GM19035 (cell line): Measurements from ENCODE around the gene ASAP2.
"Not testable (repeated sequence)": the region's sequence is repeated elsewhere in the genome, so short reads cannot be mapped to it uniquely, and the experiment has no call there.

ENCODE experiments used
- ATAC-seq: cut with Tn5 transposase; IDR thresholded peaks from one replicate; pipeline ENCODE4 v1.9.1; 2021; ENCODE audit not compliant: unreplicated experiment

The ASAP2 gene

DNA sequence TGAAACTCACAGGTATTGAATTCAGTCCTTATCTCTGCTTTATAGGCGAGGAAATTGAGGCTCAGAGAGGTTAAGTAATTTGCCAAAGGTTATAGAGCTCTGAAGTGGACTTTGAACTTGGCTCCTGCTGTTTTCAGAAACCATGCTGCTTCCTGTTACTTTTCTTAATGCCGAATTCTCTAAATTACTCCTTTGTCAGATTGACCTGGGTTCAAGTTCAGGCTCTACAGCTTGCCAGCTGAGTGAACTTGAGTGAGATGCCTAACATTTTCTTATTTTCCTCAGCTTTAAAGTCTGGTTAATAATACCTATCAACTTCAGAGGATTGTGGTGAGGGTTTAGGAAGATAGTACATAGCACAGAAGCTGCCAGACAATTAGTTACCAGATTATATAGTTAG lies 3.4 kb downstream of the ASAP2 start:
- ATAC-seq = no peak

DNA sequence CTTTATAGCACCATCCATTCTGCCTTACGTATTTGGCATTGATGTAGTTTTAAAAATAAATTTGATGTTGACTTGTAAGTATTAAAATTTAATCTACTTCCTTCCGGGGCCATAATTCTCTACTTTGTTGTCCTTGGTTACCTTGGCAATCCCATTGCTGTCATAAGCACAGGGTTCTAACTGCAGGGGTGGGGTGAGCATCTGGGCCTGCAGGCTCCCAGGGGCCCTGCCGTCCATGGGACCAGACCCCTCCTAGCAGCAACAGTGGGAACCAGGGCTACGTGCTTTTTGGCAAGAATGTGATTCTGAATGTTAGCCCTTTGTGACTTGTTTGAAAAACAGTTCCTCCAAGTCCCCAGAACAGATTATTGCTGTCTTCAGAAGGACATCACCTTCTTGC lies 4.9 kb downstream of the ASAP2 start:
- ATAC-seq = no peak

DNA sequence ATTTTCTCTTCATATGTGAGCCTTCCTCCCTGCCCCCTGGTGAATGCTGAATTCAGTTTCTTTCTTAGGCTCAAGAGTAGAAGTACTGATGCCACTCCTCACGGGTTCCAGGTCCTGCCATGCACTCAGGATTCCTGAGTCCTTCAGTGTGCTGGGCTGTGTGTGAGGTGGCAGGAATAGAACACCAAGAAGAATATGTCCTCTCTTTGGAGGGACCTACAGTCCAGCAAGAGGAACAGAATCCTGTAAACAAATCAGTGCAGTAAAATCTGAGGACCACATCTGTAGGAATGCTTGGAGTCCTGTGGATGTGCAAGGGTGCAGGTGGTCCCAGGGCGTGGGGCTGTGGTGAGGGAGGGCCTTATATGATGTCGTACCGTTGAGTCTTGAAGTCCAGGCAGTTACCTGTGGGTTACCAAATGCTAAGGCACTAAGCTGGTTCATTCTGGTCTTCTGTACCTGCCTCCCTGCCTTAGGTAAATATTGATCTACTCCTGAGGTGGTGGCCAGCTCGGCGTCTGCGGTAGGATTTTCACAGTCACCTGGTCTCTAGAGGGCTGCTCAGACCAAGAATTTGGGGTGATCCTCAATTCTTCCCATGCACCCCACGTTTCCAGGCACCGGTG lies 5.5 kb downstream of the ASAP2 start:
- ATAC-seq = no peak

DNA sequence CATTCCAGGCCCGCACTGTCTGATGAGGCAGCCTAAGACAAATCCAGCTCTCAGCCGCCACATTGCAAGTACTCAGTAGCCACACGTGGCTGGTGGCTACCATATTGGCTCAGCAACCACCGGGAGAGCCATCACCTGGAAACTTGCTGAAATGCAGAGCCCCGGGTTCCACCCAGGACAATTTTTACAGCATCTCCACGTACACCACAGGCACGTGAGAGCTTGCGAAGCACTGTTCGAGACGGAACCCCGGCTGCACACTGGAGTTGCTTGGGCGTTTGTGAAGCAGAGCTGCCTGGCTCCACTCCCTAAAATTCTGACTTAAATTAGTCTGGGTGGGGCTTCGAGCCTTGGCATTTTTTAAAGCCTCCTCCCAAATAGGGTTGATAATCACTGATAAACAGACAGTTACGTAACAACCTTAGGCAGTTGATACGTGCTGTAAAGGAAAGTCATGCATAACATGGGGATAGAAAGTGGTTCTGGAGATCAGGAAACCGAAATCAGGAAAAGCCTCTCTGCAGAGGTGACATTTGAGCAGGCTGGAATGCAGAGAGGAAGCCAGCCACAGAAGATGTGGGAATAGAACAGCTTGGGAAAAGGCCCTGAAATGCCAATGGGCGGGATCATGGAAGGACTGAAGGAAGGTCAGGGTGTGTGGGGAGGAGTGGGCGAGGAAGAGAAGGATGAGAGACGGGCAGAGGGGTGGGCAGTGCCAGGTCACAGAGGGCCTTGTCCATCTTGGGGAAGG lies 6.2 kb downstream of the ASAP2 start:
- no peak for ATAC-seq

DNA sequence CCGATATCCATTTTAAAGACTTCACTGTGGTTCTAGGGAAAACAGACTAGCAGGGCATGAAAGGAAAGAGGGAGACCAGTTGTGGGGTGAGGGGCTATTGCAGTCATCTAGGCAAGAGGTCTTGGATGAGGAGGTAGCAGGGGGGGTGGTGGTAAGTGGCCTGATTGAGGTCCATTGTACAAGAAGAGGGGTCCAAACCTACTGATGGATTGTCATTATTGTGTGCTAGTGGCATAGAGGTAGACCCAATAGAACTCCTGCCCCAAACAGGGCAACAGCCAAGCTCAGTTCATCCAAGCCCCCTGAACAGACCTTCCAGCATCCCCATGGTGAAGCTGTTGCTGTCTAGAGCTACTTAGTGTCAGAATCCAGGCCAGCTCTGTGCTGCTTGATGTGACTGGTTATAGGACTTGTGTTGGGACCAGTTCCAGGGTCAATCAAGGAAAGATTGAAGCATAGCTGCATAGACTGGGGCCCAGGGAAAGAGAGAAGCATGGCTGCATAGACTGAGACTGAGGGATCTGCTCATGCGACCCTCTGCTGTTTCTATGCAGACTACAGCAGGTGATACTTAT lies 7.0 kb downstream of the ASAP2 start:
- ATAC-seq = no peak

DNA sequence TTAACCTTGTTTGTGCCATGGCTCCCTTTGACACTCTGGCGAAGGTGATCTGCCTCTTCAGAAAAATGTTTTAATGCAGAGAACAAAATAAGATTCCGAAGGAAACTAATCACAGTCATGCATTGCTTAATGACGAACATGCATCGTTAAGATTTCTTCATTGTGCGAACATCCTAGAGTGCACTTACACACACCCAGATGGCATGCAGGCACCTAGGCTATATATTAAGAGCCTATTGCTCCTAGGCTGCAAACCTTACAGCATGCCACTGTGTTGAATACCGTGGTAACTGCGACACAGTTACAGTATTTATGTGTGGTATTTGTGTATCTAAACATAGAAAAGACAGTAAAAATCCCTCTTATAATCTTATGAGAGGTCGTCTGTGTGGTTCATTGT lies 8.3 kb downstream of the ASAP2 start:
- no peak for ATAC-seq

DNA sequence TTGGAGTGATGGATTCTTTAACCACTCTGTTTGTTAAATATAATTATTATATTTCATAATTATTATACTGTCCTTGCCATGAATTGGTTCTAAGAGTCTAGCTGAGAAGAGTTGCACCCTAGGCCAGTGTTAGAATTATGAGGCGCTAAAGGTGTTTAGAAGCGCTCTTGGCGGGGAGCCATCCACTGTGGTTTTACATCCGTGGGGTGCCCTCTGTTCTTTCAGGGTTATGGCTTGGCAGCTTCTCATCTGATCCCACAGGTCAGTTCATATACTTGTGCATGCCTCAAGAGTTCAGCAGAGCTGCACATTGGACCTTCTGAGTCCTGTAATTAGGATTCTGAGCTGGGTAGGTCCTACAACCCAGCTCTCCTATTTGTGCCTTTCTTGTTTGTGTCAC lies 9.1 kb downstream of the ASAP2 start:
- no peak for ATAC-seq

DNA sequence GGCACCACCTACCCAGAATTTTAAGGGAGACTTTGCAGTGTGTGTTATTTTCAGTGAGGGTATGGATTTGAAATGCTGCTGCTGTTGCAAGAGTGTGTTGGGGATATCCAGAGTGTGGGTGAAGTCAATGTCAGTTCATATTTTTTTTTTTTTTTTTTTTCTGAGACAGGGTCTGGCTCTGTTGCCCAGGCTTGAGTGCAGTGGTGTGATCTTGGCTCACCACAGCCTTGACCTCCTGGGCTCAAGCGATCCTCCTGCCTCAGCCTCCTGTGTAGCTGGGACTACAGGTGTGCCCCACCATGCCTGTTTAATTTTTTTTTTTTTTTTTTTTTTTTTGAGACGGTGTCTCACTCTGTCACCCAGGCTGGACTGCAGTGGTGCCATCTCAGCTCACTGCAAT lies 9.5 kb downstream of the ASAP2 start:
- not testable (repeated sequence) for ATAC-seq

DNA sequence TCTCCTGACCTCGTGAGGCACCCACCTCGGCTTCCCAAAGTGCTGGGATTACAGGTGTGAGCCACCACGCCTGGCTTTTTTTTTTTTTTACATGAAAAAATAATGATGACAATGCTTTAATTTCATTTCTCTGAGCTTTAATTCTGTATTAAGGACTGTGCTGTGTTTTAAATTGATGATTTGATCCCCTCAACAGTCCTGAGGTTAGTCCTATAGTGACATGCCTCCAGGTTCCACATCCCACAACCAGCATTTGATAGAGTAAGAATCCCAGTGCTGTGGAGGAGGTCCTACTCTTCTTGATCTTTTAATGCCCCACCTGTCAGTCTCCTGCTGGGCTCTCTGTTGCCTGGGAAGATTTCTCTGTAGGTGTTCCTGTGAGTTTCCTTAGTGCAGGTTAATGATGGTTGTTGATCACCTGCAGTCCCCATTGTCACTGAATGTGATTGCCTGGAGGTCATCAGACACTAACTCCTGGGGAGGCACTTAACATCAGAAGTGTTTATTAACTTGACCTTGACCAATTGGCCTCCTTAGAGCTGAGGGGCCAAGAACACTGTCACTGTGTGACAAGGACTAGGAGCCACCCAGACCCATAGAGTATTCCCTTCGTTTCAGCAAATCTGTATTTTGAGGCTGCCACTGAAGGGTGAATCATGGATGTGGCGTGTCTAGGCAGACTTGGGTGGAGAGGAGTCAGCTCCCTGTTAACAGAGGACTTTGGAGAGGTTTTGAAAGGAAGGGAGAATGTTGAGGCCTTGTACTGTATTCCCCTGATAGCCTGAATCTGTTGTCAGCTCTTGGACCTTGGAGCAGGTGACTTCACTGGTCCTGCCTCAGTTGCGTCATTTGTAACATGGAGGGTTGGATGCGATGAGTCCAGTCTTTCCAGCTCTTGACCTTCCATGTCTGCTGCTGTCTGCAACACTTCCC lies 11.5 kb downstream of the ASAP2 start:
- ATAC-seq = no peak

DNA sequence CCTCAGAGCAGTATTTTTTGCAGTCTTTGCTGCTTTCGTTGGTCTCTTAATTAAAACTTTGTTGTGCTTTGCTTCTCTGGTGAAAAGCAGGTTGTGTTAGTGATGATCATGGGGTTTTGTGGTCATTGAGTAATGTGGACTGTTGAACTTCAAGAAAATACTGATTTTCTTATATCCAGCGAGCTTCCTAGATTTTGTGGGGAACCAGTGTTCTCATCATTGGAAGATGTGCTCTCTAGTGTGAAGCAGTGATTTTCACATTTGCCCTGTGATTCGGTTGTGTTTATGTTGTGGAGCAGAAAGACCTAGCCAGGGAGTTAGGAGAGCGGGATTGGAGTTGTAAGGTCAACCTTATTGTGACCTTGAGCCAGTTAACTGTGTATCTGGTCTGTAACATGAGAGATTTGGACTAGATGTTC lies 12.4 kb downstream of the ASAP2 start:
- no peak for ATAC-seq

DNA sequence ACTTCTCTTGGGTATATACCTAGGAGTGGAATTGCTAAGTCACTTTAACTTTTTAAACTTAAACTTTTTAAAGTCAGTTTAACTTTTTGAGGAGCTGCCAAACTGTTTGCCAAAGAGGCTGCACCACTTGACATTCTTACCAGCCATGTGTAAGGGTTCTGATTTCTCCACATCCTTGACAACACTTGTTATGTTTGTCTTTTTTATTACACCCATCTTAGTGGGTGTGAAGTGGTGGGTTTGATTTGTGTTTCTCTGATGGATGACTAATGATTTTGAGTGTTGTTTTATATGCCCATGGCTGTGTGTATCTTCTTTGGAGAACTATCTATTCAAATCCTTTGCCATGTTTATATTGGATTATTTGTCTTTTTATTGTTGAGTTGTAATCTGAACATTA lies 13.6 kb downstream of the ASAP2 start:
- no peak for ATAC-seq

DNA sequence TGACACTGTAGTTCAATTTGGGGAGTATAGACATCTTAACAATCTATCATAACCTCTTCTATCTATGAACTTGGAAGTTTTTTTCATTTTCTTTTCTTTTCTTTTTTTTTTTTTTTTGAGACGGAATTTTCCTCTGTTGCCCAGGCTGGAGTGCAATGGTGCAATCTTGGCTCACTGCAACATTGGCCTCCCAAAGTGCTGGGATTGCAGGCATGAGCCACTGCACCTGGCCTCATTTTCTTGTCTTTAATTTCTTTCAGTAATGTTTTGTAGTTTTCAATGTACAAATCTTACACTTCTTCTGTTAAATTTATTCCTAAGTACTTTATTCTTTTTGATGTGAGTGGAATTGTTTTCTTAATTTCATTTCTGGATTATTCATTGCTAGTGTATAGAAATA lies 14.6 kb downstream of the ASAP2 start:
- ATAC-seq = no peak

DNA sequence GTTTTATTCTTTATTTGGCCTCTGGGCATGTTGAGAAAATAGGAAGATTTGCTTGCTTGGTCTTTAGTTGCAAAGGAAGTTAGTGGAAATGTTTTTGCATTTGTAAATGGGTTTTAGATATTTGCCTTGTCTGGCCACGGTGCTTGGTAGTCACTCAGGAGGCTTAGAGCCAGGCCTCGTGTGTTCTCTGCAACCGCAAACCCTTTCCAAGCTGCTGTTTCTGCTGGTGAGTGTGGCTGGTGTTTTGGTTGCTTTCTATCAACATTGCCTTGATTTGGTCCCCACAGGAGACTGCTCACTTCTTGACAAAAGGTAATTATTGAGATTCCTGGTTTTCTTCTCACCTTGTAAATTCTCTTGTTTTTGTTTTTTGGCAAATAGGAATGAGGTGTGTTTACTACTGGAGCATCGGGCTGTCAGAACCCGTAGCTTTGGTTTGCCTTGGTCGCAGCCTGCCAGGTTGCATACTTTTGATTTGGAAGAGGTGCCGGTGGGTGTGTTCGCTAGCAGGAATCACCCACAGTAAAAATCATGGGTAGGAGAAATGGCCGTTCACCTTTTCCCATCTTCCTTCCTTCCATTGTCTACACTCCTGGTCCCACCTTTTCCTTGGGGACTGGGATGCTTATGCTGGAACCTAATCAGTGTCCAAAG lies 15.8 kb downstream of the ASAP2 start:
- no peak for ATAC-seq

DNA sequence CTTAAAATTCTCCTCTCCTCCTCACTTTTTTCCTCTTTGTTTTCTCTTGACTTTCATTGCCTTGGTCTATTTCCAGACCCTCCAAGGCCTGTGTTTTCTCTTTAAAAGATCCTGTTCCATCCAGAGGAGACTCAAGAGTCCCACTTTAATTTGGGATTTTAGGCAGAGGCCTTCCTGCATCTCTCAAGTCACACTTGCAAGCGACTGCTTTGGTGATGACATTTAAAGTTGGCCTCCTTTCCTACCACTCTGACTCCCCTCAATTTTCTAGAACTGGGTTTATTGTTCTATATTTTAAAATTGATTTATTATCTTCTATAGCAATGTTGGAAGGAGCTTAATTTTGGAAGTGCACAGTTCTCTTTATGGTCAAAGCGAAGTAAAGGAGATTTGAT lies 16.3 kb downstream of the ASAP2 start:
- no peak for ATAC-seq

DNA sequence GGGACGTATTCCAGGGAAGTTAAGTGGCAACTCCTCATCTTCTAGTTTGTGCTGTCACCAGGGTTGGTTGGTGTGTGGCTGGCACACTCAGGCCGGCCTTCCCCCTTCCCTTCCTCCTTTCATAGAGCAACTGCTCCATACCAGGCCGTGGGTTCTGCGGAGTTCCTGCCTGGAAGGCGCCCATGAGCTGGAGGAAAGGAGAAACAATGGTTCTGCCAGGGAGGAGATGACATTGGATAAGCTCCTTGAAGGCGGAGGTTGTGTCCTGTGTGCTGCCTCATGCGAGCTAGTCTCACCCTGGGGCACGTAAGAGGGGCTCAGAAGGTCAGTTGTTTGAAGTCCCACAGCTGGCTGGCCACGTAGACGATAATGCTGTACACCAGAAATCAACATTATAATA lies 19.2 kb downstream of the ASAP2 start:
- ATAC-seq = no peak

DNA sequence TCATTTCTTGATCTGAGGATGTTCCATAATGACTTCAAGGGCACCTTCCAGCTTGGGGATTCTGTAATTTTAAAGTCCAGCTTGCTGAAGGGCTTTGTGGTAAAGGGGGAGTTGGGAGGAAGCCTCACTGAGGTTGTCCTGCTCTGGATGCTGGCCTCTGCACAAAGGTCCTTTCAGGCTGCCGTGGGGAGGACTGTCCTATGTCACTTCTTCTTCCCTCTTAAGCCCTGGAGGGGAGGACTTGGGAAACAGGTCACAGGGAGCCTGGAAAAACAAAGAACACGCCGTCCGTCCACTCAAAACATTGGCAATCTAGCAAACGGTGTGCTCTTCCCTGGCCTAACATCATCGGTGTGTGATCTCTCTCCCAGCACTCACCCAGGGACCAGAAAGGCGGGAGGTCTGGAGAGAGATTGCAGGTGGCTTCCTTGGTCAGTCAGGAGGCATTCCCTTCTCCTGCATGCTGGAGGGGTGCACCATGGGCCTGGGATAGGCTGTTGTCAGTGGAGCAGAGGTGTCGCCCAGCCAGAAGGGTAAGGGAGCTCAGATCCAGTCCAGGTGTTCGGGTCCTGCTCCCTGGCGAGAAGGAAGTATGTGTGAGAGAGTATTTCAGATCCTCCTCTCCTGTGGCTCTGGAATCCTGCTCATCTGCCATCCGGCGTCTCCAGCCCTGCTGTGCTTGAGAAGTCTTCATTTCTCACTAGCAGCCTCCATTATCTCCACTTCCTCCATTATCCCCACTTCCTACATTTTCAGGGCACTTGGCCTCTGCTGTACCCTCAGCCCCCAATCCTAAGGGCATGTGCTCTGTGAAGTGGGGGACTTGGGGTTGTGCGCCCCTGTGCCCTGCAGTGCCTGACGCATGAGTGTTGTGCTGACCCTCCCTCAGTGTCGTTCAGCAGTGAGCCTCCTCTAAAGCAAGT lies 20.1 kb downstream of the ASAP2 start:
- no peak for ATAC-seq

DNA sequence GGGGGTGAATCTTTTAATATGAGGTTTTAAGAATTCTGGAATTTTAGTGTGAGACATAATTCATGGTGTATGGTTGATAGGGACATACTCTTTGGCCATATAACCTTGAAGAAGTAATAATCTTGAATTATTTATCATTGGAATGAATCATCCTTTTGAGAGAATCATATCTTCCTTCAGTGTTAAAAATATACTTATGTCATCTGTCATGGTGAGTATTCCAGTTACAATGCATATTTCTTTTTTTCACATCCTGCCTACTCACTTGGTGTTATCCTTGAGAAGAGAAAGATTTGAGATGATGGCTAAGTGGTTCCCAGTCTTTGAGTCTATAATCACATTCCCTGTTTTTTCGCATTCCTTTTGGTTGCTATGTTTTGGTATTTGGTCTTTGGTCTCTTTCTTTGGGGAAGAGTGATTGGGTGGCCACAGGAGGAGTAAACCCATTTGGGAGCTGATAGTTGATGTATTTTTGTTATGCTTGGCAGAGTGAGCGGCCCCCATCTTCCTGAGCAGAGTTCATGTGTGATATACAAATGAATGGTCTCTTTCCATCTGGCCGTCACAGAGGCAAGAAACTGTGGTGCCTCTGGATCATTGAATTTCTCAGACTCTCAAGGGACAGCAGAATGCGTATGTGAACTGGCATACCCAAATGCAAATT lies 21.6 kb downstream of the ASAP2 start:
- no peak for ATAC-seq

DNA sequence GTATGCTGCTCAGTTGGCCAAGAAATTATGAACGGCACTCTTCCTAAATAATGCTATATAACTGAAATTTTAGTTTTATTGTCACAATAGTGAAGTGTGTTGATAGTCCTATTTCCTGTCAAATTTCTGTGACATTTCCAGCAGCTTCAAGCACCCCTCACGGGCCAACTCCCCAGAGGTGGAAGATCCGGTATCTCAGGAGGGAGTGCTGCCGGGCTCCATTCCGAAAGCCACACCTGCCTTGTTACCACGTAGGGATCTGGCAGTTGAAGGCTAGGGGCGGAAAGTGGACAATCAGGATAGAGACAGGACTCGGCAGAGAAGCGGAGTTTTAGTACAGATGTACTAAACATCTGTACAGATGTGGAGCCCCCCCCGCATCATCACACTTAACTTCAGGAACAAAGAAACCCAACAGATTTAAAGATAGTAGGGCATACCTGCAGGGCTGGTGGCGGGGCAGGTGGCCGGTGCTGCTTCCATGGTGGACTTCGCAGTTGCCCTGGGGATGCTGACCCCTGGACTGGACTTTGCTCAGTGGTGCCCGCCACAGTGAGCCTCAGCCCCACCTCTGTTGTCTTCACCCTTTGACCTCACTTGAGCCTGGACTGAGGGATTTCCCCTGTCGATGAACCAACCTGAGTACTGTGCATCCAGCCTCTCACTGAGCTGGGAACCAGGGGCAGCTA lies 22.3 kb downstream of the ASAP2 start:
- no peak for ATAC-seq

DNA sequence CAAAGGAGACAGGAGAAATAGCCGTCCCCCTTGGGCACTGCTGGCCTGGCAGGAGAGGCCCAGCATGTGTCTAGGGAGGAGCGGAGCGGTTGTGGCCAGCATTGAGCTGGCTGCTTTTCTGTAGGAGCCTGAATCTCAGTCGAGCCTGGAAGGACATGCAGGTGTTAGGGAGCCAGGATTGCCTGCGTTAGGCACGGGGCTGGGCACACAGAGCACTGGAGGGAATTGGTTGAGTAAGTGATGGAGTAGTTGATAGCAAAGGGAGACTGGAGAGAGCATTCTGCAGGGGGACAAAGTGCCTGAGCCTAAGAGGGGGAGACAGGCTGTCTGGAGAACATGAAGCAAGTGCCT lies 22.8 kb downstream of the ASAP2 start:
- ATAC-seq = no peak
